ENCODE data around the gene NRSN2. TPM values are rescaled to one million over a fixed set of nuclear protein-coding genes. Genes with fewer than 3 reads are reported as not detected.

NRSN2 gene
- total and polyA plus RNA-seq, 3 donors from 2014 or later = 49.4 to 79.0 (median 62.4) TPM

GRCh38 chr20:401682-402495 lies 55.0 kb downstream of the NRSN2 start:
- Histone ChIP-seq H3K27ac (no peak overlapping the region), H3K36me3 (ENCODE audit: low read depth, missing control alignments) (no peaks in the 10 kb centered on the region), H3K4me1 (no peaks in the 10 kb centered on the region), H3K9me3 (no peaks in the 10 kb centered on the region), H3K4me3 (no peak overlapping the region), H3K27me3 (no peaks in the 10 kb centered on the region)
- WGBS, 2 donors = 87 to 91% methylated on average over 9 of the region's 9 CpGs
- intact Hi-C loops (cut with DNase I; ENCODE audit: low total_unique reads) = no loop called here
- TF ChIP-seq CTCF (IDR thresholded peaks at IDR 0.05) (no peak), POLR2A (IDR thresholded peaks at IDR 0.05) (no peak)
- DNase-seq = no peak

- Histone ChIP-seq H3K4me3 (no peak overlapping the region), H3K9me3 (no peaks in the 10 kb centered on the region), H3K27ac (no peak overlapping the region), H3K27me3 (no peaks in the 10 kb centered on the region), H3K4me1 (no peaks in the 10 kb centered on the region), H3K36me3 (ENCODE audit: low read depth, missing control alignments) (no peaks in the 10 kb centered on the region)
- TF ChIP-seq CTCF (IDR thresholded peaks at IDR 0.05) = no peak
- TF ChIP-seq POLR2A (IDR thresholded peaks at IDR 0.05) = no peak
- intact Hi-C loops (cut with DNase I; ENCODE audit: low total_unique reads) = no loop called here
- DNase-seq = no peak
- WGBS, 2 donors = 81 to 90% methylated on average over 2 of the region's 2 CpGs
Measured at GRCh38 chr20:402496-402885, 55.6 kb downstream of the NRSN2 start.

DNA sequence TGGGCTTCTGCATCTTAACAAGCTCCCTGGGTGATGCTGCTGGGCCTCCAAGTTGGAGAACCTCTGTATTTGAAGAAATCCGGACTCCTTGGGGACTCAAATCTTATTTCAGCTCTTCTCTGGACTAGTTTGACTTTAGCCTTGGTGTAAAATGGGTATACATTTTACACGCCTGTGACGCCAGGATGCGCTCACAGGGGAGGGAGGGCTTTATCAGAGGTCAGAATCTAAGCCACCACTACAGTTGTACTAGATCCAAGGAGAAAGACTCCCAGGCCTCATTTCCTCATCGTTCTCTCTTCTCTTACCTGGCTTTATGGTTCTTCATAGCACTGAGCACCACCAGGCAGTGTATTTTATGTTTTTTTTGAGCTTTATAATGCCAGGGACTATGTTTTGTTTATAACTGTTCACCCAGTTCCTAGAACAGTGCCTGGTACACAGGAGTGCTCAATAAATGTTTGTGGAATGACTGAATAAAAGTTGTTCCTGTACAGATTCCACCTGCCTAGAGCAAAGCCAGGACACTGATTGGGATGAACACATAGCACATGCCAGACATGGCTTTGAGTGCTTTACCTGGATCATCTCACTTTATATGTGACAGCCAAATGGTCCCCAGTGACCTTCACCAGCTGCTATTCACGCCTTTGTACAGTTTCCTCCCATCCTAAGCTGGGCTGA lies 56.1 kb downstream of the NRSN2 start:
- H3K4me1 ChIP-seq = no peaks in the 10 kb centered on the region
- no peak overlapping the region for H3K4me3 ChIP-seq
- no peaks in the 10 kb centered on the region for H3K27me3 ChIP-seq
- H3K27ac ChIP-seq = no peak overlapping the region
- WGBS, 2 donors = 84 to 92% methylated on average over 6 of the region's 6 CpGs
- DNase-seq = no peak
- H3K9me3 ChIP-seq = no peaks in the 10 kb centered on the region
- H3K36me3 ChIP-seq (ENCODE audit: low read depth, missing control alignments) = no peaks in the 10 kb centered on the region
- TF ChIP-seq CTCF (IDR thresholded peaks at IDR 0.05) (no peak), POLR2A (IDR thresholded peaks at IDR 0.05) (no peak)
- intact Hi-C loops (cut with DNase I; ENCODE audit: low total_unique reads) = no loop called here

GRCh38 chr20:403582-403957 lies 56.7 kb downstream of the NRSN2 start:
- TF ChIP-seq CTCF (IDR thresholded peaks at IDR 0.05) = no peak
- TF ChIP-seq POLR2A (IDR thresholded peaks at IDR 0.05) = no peak
- WGBS, 2 donors = 97 to 100% methylated on average over 3 of the region's 3 CpGs
- Histone ChIP-seq H3K36me3 (ENCODE audit: low read depth, missing control alignments) (no peaks in the 10 kb centered on the region), H3K4me3 (no peak overlapping the region), H3K27me3 (no peaks in the 10 kb centered on the region), H3K9me3 (no peaks in the 10 kb centered on the region), H3K27ac (no peak overlapping the region), H3K4me1 (no peaks in the 10 kb centered on the region)
- intact Hi-C loops (cut with DNase I; ENCODE audit: low total_unique reads) = no loop called here
- no peak for DNase-seq
